ENCODE results near the gene SLC15A2. TPM values are rescaled to one million over a fixed set of nuclear protein-coding genes. Genes with fewer than 3 reads are reported as not detected.
A peak's percentile ranks its signal among the peaks of the same experiment; 100 is the strongest.
"Not testable (repeated sequence)": the region's sequence is repeated elsewhere in the genome, so short reads cannot be mapped to it uniquely, and the experiment has no call there.

The SLC15A2 gene
- total and polyA plus RNA-seq, 2 experiments from 2014 or later = 0.26 to 0.90 TPM

DNA sequence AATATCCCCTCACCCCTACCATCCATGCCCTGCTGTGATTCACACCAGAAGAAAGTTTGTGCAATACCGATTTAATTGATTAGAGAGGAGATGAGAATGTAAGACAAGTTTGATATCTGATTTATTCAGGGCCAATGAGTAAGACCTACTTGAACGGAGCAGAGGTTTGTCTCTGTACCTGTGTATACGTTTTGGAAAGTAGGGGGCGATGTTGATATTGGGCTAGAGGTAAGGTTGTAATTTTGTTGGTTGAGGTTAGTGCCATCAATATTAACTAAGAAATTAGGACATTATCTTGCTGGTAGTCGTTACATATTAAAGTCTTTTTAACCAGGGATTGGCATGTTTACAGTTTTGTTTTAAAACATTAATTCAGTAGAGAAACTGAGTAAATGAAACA lies 38.6 kb upstream of the SLC15A2 start:
- H3K27ac ChIP-seq (ENCODE audit: low read depth) = no peak overlapping the region
- no peaks in the 10 kb centered on the region for H3K4me1 Mint-ChIP-seq
- H3K4me2 ChIP-seq = no peak overlapping the region
- H3K79me2 ChIP-seq (replicated peaks; ENCODE audit: insufficient read depth) = no peaks in the 10 kb centered on the region
- H3K36me3 Mint-ChIP-seq (ENCODE audit: low read depth) = peaks cover 21% of the 10 kb centered on the region; the same call in 2 of the 3 replicates
- H3K4me3 Mint-ChIP-seq = no peak overlapping the region
- H2AFZ ChIP-seq = no peak overlapping the region
- H3K27me3 ChIP-seq (ENCODE audit: insufficient read depth) = no peaks in the 10 kb centered on the region
- no peaks in the 10 kb centered on the region for H3K27me3 Mint-ChIP-seq (ENCODE audit: insufficient read depth, low read depth, poor library complexity)
- H4K20me1 ChIP-seq (replicated peaks; ENCODE audit: insufficient read depth) = no peaks in the 10 kb centered on the region
- no peaks in the 10 kb centered on the region for H3K4me1 ChIP-seq (ENCODE audit: insufficient read depth)
- ATAC-seq (peak; percentile 90), DNase-seq (ENCODE audit: low spot score) (peak; percentile 78)
- no peaks in the 10 kb centered on the region for H3K36me3 ChIP-seq (ENCODE audit: insufficient read depth)
- H3K4me3 ChIP-seq = no peak overlapping the region
- no peaks in the 10 kb centered on the region; the same call in 2 of the 3 replicates for H3K9me3 Mint-ChIP-seq
- no peak for TF ChIP-seq EZH2phosphoT487 (IDR thresholded peaks at IDR 0.05; ENCODE audit: unreplicated experiment)
- TF ChIP-seq, protein P1, sequence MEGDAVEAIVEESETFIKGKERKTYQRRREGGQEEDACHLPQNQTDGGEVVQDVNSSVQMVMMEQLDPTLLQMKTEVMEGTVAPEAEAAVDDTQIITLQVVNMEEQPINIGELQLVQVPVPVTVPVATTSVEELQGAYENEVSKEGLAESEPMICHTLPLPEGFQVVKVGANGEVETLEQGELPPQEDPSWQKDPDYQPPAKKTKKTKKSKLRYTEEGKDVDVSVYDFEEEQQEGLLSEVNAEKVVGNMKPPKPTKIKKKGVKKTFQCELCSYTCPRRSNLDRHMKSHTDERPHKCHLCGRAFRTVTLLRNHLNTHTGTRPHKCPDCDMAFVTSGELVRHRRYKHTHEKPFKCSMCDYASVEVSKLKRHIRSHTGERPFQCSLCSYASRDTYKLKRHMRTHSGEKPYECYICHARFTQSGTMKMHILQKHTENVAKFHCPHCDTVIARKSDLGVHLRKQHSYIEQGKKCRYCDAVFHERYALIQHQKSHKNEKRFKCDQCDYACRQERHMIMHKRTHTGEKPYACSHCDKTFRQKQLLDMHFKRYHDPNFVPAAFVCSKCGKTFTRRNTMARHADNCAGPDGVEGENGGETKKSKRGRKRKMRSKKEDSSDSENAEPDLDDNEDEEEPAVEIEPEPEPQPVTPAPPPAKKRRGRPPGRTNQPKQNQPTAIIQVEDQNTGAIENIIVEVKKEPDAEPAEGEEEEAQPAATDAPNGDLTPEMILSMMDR (conservative IDR thresholded peaks at IDR 0.05; ENCODE audit: low read depth in 2 of 2) = peak; percentile 79 to 86
- no peaks in the 10 kb centered on the region for H3F3A ChIP-seq (replicated peaks; ENCODE audit: low read depth)
- 0 out of 2 replicates have a peak, but pooled peaks cover 2% of the 10 kb centered on the region for H3K9me2 ChIP-seq (ENCODE audit: insufficient read depth)
- no peak overlapping the region for H3K27ac Mint-ChIP-seq

DNA sequence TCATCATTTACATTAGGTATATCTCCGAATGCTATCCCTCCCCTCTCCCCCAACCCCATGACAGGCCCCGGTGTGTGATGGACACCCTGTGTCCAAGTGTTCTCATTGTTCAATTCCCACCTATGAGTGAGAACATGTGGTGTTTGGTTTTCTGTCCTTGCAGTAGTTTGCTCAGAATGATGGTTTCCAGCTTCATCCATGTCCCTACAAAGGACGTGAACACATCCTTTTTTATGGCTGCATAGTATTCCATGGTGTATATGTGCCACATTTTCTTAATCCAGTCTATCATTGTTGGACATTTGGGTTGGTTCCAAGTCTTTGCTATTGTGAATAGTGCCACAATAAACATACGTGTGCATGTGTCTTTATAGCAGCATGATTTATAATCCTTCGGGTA lies 36.4 kb upstream of the SLC15A2 start:
- peaks cover 42% of the 10 kb centered on the region for H3K36me3 Mint-ChIP-seq (ENCODE audit: low read depth)
- not testable (repeated sequence) for H3K27me3 ChIP-seq (ENCODE audit: insufficient read depth); H3K9me2 ChIP-seq (ENCODE audit: insufficient read depth); H3K27ac Mint-ChIP-seq; H3K27me3 Mint-ChIP-seq (ENCODE audit: insufficient read depth, low read depth, poor library complexity); H3K4me2 ChIP-seq; H3F3A ChIP-seq (replicated peaks; ENCODE audit: low read depth); H2AFZ ChIP-seq; H4K20me1 ChIP-seq (replicated peaks; ENCODE audit: insufficient read depth); ATAC-seq; H3K27ac ChIP-seq (ENCODE audit: low read depth); H3K4me1 ChIP-seq (ENCODE audit: insufficient read depth); H3K36me3 ChIP-seq (ENCODE audit: insufficient read depth); H3K79me2 ChIP-seq (replicated peaks; ENCODE audit: insufficient read depth); H3K4me1 Mint-ChIP-seq; H3K4me3 Mint-ChIP-seq; DNase-seq (ENCODE audit: low spot score); H3K4me3 ChIP-seq
- H3K9me3 Mint-ChIP-seq = peaks cover 13% of the 10 kb centered on the region

DNA sequence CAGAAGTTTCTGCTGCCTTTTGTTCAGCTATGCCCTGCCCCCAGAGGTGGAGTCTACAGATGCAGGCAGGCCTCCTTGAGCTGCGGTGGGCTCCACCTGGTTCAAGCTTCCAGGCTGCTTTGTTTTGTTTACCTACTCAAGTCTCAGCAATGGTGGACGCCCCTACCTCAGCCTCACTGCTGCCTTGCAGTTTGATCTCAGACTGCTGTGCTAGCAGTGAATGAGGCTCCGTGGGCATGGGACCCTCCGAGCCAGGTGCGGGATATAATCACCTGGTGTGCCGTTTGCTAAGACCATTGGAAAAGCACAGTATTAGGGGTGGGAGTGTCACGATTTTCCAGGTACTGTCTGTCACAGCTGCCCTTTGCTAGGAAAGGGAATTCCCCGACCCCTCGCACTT lies 31.0 kb upstream of the SLC15A2 start:
- peaks cover 31% of the 10 kb centered on the region for H3K9me3 Mint-ChIP-seq
- H3K4me3 ChIP-seq; H3F3A ChIP-seq (replicated peaks; ENCODE audit: low read depth); H3K79me2 ChIP-seq (replicated peaks; ENCODE audit: insufficient read depth); H3K4me2 ChIP-seq; H3K27ac Mint-ChIP-seq; ATAC-seq; H3K9me2 ChIP-seq (ENCODE audit: insufficient read depth); H3K27me3 ChIP-seq (ENCODE audit: insufficient read depth); H3K36me3 ChIP-seq (ENCODE audit: insufficient read depth); H3K4me1 Mint-ChIP-seq; H3K27ac ChIP-seq (ENCODE audit: low read depth); H2AFZ ChIP-seq; H4K20me1 ChIP-seq (replicated peaks; ENCODE audit: insufficient read depth); H3K4me3 Mint-ChIP-seq; DNase-seq (ENCODE audit: low spot score); H3K4me1 ChIP-seq (ENCODE audit: insufficient read depth); H3K27me3 Mint-ChIP-seq (ENCODE audit: insufficient read depth, low read depth, poor library complexity): not testable (repeated sequence)
- H3K36me3 Mint-ChIP-seq (ENCODE audit: low read depth) = peaks cover 55% of the 10 kb centered on the region

DNA sequence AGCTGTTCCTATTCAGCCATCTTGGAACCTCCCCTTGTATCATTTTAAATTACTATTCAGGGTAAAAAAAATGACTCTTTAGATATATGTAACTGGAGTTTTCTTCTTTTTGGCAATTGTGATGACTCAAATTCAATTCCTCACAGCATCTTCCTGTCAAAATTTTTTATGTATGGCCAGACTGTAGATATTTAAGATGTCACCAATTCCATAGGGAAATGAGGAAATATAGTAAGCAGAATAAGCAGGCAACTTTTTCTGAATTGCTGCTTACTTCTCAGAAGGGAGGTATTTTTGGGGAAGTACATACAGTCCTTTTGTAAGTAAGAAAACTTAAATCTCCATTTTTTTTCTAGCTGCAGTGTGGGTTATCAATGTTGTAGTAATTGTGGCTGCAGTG lies 30.4 kb upstream of the SLC15A2 start:
- Mint-ChIP-seq H3K4me3 (no peak overlapping the region), H3K27ac (no peak overlapping the region), H3K4me1 (no peaks in the 10 kb centered on the region), H3K9me3 (peaks cover 31% of the 10 kb centered on the region), H3K27me3 (ENCODE audit: insufficient read depth, low read depth, poor library complexity) (no peaks in the 10 kb centered on the region), H3K36me3 (ENCODE audit: low read depth) (peaks cover 50% of the 10 kb centered on the region)
- no peak for ATAC-seq
- Histone ChIP-seq H4K20me1 (replicated peaks; ENCODE audit: insufficient read depth) (no peaks in the 10 kb centered on the region), H3K4me2 (no peak overlapping the region), H3K79me2 (replicated peaks; ENCODE audit: insufficient read depth) (no peaks in the 10 kb centered on the region), H3K36me3 (ENCODE audit: insufficient read depth) (0 out of 2 replicates have a peak, but pooled peaks cover 5% of the 10 kb centered on the region), H3K27me3 (ENCODE audit: insufficient read depth) (no peaks in the 10 kb centered on the region), H3F3A (replicated peaks; ENCODE audit: low read depth) (no peaks in the 10 kb centered on the region), H3K4me1 (ENCODE audit: insufficient read depth) (no peaks in the 10 kb centered on the region), H3K9me2 (ENCODE audit: insufficient read depth) (no peaks in the 10 kb centered on the region), H2AFZ (no peak overlapping the region), H3K27ac (ENCODE audit: low read depth) (no peak overlapping the region), H3K4me3 (no peak overlapping the region)
- DNase-seq (ENCODE audit: low spot score) = no peak
- TF ChIP-seq, protein P2, sequence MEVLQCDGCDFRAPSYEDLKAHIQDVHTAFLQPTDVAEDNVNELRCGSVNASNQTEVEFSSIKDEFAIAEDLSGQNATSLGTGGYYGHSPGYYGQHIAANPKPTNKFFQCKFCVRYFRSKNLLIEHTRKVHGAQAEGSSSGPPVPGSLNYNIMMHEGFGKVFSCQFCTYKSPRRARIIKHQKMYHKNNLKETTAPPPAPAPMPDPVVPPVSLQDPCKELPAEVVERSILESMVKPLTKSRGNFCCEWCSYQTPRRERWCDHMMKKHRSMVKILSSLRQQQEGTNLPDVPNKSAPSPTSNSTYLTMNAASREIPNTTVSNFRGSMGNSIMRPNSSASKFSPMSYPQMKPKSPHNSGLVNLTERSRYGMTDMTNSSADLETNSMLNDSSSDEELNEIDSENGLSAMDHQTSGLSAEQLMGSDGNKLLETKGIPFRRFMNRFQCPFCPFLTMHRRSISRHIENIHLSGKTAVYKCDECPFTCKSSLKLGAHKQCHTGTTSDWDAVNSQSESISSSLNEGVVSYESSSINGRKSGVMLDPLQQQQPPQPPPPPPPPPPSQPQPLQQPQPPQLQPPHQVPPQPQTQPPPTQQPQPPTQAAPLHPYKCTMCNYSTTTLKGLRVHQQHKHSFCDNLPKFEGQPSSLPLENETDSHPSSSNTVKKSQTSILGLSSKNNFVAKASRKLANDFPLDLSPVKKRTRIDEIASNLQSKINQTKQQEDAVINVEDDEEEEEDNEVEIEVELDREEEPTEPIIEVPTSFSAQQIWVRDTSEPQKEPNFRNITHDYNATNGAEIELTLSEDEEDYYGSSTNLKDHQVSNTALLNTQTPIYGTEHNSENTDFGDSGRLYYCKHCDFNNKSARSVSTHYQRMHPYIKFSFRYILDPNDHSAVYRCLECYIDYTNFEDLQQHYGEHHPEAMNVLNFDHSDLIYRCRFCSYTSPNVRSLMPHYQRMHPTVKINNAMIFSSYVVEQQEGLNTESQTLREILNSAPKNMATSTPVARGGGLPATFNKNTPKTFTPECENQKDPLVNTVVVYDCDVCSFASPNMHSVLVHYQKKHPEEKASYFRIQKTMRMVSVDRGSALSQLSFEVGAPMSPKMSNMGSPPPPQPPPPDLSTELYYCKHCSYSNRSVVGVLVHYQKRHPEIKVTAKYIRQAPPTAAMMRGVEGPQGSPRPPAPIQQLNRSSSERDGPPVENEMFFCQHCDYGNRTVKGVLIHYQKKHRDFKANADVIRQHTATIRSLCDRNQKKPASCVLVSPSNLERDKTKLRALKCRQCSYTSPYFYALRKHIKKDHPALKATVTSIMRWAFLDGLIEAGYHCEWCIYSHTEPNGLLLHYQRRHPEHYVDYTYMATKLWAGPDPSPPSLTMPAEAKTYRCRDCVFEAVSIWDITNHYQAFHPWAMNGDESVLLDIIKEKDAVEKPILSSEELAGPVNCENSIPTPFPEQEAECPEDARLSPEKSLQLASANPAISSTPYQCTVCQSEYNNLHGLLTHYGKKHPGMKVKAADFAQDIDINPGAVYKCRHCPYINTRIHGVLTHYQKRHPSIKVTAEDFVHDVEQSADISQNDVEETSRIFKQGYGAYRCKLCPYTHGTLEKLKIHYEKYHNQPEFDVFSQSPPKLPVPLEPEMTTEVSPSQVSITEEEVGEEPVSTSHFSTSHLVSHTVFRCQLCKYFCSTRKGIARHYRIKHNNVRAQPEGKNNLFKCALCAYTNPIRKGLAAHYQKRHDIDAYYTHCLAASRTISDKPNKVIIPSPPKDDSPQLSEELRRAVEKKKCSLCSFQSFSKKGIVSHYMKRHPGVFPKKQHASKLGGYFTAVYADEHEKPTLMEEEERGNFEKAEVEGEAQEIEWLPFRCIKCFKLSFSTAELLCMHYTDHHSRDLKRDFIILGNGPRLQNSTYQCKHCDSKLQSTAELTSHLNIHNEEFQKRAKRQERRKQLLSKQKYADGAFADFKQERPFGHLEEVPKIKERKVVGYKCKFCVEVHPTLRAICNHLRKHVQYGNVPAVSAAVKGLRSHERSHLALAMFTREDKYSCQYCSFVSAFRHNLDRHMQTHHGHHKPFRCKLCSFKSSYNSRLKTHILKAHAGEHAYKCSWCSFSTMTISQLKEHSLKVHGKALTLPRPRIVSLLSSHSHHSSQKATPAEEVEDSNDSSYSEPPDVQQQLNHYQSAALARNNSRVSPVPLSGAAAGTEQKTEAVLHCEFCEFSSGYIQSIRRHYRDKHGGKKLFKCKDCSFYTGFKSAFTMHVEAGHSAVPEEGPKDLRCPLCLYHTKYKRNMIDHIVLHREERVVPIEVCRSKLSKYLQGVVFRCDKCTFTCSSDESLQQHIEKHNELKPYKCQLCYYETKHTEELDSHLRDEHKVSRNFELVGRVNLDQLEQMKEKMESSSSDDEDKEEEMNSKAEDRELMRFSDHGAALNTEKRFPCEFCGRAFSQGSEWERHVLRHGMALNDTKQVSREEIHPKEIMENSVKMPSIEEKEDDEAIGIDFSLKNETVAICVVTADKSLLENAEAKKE (CRISPR knock-in tag; IDR thresholded peaks at IDR 0.05) = no peak
- TF ChIP-seq ZNF114 (CRISPR knock-in tag; IDR thresholded peaks at IDR 0.05) = no peak

All from GM23338 (cell line).